T-helper 2 cell (primary cell): ENCODE results near the gene CCR9.

Experiments used
- DNase-seq, 5 experiments: peaks; one replicate each; pipeline versions ENCODE4 v3.0.0 to v3.0.0-alpha.2; 2012 to 2022

The CCR9 gene

DNA sequence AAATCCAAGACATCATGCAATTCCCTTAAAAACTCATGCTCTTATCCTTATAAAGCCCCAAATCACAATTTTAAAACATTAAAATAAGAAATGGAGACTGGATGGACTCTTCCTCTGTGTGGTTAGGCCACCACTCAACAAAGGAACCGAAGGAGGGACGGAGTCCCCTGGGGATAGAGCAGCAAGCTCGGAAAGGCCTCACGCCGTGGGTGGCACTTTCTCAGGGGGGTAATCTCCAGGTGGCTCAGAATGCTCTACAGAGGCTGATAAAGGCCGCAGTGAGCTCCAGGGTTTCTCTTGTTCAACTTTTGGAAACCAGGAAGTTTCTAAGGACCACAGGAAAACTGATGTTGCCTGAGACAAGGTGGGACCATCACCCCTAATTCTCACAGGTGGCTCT is 23.2 kb downstream of the CCR9 start:
- DNase-seq, result no peak

GRCh38 chr3:45910892-45911291 is 24.5 kb downstream of the CCR9 start:
- DNase-seq, result no peak

DNA sequence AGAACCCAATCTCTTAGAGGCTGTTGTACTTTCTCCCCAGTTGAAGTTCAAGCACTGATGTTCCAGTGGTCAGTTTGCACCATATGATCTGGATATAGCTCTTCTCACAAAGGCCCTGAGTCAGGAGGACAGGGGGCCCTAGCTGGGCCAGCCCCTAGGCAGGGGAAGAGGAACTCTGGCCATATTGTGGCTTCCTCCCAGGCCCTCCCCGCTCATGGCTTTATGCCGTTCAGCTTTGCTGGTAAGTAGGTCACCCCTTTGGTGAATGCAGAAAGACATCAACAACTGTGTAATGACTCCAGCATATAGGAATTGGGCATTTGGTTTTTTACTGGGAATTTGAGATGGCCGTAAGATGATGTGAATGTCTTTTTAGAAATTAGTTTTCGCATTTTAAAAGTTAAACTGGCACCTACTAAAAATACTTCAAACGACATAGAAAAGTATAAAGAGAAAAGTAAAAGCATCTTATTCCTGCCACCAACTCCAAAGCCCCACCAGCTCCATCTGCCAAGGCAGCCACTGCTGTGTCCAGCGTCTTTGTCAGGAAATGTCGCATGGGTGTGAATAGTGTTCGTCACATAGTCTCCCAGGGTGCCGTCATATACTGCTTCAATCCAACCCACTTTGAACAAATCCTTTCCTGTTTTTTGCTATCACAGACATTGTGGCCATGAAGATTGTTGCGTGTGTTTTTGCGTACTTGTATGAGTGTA is 25.3 kb downstream of the CCR9 start:
- DNase-seq, result no peak

DNA sequence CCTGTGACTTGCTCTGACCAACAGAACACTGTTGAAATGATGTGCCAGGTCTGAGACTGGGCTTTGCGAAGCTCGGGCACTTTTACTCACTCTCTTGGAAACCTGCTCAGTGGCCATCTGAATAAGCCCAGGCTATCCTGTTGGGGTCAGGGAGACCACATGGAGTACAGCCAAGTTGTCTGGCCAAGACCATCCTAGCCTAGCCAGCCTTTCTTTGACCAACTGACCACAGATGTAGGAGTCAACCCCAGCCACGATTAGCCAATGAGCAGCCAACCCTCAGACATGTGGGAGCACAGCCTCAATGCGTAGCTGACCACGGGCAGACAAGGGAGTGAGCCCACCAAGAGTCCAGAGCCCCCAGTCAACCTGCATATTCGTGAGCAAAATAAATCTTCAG is 26.1 kb downstream of the CCR9 start:
- DNase-seq, result no peak

GRCh38 chr3:45914362-45915058 is 28.2 kb downstream of the CCR9 start:
- DNase-seq, result no peak

GRCh38 chr3:45915059-45915439 is 28.7 kb downstream of the CCR9 start:
- no peak for DNase-seq

- DNase-seq, result peak in 4 of 5 experiments; percentile 27 to 81 (median 74)
These were observed 29.3 kb downstream of the CCR9 start for GRCh38 chr3:45915518-45916231.

- DNase-seq, result no peak
These were observed 31.0 kb downstream of the CCR9 start for GRCh38 chr3:45917146-45917898.

- no peak for DNase-seq
These were observed 35.1 kb downstream of the CCR9 start for GRCh38 chr3:45921158-45922038.

DNA sequence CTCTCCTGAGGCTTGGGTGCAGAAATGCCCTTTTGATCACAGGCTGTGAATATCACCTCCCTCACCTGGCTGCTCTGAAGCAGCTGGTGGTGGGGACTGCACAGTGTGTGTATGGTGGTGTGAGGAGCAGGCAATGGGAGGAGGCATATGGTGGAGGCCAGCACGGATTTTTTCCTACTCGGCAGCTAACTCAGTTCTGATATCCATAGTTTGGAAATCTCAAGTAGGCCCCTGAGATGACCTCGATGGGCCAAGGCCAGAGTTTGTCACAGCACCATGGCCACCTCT is 35.6 kb downstream of the CCR9 start:
- DNase-seq, result no peak

DNA sequence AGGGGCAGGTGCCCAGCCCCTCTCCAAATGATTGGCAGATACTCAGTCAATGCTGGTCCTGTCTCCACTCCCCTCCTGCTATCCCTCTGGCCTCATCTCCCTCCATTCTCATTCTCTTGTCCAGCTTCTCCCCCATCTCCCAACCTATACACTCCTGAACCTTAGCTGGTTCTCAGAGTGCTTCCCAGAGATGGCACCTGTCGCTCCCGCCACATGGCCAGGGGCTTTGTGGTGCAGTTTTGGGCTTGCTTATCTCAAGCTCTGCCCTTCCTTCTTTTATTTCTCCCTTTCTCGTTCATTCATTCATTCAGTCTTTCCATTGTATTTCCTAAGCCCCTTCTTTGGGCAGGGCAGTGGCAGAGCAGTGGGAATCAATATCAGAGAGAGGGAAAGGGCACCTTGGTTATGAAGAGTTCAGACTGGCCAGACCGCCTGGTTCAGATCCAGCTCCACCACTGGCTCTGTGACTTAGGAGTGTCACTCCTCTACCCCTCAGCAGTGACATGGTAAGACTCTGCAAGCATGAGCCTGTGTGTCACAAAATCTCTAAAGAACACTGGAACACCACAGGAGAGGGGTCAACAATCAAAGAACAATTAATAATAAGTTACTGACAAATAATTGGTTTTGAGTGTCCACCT is 36.7 kb downstream of the CCR9 start:
- no peak for DNase-seq

DNA sequence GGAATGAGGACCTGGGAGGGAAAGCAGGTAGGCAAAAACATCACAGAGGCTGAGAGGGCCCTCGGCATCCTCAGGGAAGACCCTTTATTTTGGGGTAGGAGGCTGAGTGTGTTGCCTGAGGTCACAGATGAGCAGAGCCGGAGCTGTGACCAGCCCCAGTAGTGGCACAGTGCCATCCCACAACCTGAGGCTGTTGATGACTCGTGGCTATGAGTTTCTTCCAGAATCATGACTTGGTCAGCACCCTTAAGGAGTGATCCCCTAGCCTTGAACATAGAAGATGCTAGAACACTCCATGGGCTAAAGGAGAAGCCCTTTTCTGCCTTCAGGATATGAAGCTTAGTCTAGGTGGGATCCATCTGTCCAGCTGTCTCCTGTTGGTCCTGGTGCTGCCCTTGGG is 37.4 kb downstream of the CCR9 start:
- no peak for DNase-seq

DNA sequence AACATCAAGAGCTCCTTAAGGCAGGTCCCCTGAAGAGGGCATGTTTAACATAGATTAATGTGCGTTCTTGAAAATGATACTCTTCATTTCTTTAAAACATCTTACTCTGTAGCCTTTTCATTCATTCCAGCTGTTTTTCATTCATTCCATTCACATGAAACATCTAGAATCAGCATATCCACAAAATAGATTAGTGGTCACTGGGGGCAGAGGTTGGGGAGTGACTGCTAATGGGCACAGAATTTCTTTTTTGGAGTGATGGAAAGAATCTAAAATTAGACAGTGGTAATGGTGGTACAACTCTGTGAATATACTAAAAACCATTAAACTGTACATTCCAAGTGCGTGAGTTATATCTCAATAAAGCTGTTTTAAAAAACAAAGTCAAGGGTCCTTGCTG is 41.5 kb downstream of the CCR9 start:
- no peak for DNase-seq

DNA sequence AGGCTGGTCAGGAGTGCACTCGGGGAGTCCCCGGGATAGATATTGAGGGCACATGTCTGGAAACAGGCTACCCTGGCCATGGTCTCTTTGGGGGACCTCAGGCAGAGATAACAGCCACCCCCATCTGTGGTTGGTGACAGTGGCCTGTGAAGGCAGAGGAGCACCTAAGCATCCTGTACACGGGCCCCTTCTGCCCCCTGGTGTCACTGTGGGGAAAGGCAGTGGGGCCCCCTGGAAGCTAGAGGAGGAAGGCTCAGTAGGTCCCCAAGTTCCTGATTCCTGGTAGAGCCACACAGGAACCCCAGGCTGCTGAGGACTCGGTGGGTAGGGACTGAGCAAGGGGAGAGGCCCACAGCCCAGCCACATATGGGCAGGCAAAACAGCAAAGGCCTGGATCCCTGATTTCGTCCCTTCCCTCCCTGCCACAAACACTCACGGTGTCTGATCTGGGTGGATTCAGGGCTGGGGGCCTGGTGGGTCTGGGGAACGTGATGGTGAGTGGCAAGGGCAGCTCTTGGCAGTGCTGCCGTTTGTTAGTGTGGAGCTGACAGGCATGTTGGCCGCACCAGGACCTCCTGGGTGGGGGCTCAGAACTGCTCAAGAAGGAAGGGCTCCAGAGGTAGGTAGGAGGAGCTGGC is 42.8 kb downstream of the CCR9 start:
- peak in 4 of 5 experiments; percentile 22 to 48 (median 44) for DNase-seq

- DNase-seq, result no peak
These were observed 45.2 kb downstream of the CCR9 start for GRCh38 chr3:45931496-45931895.

DNA sequence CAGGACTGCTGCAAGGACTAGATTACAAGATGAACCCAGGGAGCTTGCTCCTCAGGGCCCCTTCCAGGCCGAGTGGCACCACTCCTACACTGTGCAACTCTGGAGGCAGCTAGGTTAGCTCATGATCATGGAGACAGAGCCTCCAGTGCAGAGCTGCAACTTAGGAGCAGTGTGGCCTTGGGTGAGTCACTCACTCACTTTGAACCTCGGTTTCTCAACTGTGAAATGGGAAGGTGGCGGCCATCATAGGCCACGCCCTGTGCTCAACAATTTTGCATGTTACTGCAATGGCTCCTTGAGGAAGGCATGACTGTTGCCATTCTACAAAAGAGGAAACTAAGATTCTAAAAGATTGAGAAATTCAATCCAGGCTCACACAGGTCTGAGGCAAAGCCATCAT is 45.8 kb downstream of the CCR9 start:
- no peak for DNase-seq

DNA sequence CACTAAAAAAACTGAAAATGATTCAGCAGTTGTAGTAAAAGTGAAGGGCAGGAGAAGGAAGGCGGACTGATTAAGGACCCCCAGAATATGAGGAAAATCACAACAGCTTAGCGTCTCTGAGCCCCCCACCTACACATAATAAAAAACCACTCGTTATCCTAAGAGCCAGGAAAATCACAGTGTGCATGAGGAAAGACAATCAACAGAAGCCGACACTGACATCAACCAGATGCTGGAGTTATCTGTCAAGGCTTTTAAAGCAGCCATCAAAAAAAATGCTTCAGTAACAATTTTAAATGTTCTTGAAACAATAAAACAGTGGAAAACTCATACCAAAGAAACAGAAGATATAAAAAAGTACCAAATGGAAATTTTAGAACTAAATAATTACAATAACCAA is 47.2 kb downstream of the CCR9 start:
- no peak for DNase-seq

DNA sequence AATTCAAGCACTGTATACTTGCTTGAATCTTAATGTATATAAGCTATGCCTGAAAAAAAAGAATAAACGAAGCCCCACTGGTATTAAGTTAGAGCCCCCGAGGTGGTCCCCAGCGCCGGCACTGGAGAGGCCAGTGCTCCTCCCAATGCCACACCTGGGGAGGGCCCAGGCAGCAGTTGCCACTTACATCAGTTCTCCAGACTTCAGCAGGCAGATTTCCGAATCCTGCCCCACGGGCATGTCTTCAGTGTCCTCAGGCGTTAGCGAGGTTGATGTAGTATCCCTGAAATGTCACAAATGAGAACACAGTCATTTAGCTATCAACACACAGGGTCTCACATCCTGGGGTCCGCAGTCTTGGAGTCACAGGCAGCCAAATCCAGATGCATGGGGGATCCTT is 49.9 kb downstream of the CCR9 start:
- DNase-seq, result no peak

DNA sequence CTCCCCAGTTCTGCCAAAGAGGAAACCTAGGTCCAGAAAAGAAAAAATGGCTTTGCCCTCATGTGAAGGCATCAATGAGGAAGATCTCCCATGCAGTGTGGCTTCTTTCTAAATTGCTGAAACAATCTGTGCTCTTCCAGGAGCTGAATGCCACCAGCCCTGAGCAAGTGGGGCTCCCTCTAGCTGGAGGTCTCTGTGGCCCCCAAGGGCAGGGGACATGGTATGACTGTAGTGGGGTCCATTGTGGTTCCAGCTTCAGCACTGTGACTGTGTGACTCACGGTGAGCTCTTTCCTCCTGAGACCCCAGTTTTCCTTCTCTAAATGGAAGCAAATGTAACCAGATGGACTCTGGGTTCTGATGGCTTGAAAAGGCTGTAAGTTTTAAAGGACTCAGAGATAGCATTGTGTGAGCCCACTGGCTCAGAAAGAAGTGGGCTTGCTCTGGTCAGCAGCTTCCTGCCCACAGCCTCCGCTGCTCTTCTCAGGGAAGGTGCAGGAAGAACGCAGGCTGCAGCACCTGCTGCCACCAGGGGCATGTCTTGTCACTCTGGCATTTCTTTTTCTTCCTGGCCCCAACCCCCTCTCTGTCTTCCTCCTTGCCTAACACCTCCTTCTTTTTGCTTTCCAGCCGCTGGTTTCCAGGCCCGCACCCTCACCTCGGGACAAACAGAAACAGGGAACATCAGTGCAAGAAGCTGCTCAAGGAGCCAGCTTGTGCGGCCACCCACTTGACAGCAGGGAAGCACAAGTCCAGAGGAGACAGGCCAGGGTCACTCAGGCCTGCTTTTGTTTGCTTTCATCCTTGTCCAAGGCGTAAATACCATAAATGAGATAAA is 51.1 kb downstream of the CCR9 start:
- no peak for DNase-seq

- no peak for DNase-seq
These were observed 51.7 kb downstream of the CCR9 start for GRCh38 chr3:45938043-45938435.
